GM19438 (cell line): ENCODE measurements around the gene SH3BP5L.

Experiments
- ATAC-seq: cut with Tn5 transposase; IDR thresholded peaks from one replicate; pipeline ENCODE4 v1.9.1; 2021; ENCODE audit warnings: low read depth; ENCODE audit not compliant: unreplicated experiment

Gene SH3BP5L

DNA sequence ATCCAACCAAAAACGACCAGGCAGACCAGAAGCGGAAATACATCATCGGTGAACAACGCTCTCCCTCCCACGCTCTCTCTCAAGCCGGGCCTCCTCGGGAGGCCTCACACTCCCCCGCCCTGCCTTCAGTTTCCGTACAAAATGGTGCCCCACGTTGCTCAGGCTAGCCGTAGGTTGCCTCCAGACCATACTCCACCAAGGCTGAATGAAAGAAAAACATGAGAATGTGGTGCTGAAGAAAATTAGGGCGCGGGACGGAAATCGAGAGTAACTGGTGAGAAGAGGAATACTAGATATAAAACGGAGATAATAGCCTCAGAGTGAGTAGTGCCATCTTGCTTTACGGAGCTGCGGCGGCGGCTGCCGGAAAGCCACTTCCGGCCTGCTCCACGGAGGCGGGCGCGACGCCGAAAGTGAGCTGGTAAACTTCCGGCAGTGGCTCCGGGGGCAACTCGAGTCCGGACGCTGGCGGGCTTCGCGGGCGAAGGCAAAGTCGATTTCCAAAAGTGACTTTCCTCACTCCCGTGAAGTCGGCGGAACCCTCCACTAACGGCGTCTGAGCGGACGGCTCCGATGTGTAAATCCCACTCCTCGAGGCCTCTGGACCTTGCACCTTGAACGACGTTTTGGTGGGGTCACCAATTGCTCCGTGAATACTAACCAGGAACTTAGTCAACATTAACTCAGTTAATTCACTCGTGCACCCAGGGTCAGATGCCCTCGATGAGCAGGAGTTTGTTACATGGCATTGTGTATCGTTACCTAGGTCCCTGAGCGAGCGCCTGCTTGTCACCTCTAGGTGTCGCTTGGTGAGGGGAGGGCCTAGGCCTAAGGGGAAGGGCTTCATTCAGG is at the start of gene SH3BP5L:
Gene SH3BP5L, minus strand, starts transcription at position 7 of the 852 bp plus-strand sequence. CDS start 980 bp downstream, outside the sequence.
- peak; percentile 95 for ATAC-seq

DNA sequence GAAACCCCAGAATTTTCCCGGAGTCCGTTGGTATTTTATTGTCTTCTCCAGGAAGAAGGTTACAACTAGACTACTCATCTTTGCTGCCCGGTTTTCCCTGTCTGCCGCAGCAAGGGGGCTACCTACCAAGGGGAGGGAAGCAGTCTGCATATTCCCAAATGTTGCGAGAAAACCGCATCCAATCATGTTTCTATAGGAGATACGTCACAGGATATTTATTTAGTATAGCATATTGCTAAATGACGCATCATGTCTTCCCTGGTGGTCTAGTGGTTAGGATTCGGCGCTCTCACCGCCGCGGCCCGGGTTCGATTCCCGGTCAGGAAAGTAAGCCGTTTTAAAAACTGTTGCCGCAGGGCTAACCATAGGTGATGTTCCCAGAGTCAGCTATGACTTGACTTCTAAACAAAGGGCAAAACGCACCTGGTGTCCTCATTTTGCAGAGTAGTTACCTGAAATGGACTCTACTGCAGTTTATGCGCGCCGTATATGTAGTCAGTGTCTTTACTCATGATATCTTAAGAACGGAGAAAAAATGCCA is 48.3 kb upstream of the SH3BP5L start:
- ATAC-seq, result peak; percentile 62

DNA sequence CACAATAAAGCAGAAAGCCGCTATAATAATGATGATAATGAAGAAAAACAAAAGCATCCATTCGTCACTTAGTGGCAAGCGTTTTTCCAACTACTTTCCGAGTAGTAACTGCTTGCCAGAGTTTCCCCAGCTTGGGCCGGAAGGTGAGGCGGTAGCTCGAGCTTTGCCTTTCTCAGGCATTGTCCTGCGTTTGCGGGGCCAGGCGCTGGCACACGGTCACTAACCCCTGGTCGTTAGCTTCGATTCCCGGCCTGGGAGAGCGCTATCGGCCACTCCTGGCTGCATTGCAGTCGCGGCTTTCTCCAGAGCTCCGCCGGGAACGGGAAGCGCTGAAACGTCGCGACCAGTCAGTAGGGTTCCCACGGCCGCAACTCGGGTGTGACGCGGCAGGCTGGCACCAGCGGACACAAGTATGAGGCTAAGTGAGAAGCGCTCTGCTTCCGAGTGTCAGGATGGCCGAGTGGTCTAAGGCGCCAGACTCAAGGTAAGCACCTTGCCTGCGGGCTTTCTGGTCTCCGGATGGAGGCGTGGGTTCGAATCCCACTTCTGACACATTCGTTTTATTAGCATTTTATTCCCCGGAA is 47.8 kb upstream of the SH3BP5L start:
- ATAC-seq, result peak; percentile 85

DNA sequence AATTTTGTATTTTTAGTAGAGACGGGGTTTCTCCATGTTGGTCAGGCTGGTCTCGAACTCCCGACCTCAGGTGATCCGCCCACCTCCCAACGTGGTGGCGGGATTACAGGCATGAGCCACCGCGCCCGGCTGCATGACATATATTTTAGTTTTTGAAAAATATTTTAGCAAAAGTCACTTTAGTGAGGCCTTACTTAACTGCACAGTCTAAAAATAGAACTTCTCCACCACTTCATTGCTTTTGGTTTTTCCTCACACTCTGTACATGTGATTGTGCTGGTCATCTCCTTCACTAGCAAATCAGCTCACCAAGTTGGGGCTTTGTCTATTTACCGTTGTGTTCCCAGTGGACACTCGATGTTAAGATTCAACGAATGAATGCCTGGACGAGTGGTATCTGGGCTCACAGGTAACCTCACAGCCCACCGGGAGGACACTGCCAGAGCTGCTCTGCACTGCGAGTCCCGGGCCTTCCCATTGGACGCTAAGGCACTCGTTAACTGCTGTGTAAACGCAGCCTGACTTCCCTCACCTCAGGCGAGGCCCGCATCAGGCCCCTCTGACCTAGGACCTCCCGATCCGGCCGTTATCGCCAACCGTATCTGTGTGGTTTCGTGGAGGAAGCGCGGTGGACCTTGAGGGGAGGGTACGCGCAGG is 47.2 kb upstream of the SH3BP5L start:
- peak; percentile 49 for ATAC-seq

DNA sequence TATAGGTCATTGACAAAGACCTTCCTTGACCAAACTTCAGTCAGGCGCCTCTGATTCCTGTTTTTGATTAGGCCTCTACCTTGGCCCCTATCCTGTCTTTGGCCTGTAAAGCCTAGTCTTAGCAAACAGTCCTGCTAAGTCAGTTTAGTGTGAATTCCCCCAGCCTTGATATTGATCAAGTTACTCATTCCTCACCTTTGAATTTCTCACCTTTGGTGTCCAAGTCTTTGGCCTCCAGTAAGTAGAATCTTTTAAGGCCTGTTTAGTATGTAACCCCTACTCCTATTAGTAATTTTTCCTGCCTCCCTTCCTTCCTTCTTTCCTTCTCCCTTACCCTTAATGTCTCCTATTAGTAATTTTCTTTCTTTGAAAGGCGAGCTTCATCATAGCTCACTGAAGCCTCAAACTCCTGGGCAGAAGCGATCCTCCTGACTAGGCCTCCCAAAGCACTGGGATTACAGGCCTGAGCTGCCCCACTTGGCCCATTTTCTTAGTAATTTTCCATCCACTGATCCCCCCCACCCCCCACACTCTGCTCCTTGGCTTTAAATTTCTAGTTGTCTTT is 46.2 kb upstream of the SH3BP5L start:
- no peak for ATAC-seq

DNA sequence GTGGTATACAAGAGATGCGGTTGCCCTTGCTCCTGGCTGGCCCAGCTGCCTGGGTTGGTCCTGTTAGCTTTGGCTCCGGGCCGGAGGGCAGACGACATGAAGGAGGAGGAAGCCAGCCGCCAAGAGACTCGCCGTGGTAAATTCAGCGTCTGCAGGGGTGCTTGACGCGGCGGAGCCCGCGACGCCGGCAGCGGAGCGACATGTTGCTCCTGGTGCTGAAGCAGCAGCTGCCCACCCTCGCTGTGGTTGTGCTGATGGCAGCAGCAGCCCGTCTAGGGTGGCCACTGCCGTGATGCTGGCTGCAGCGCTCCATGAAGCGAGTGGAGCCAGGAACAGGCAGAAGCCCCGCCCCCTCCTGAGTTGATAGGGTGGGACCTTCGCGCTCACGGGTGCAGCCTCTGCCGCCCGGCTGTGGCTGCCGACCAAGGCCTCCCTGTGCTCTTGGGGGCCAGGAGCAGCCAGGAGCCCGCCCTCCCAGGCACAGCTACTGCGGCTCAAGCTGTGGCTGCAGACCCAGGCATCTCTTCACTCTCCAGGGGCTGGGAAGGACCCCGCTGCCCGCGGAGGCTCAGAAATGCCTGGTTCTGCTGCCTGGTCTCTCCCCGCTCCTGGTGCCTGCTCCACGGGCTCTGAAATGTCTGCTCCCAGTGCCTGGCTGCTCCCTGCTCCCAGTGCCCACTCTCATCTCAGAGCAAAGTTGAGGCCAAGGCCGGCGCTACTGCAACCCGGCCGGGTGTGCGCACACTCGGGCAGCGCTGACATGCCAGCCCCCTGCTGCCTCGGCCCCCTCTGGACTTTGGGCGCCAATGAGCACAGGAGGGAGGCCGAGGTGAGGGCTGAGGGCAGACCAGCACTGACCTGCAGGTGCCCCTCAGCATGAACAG is 37.5 kb upstream of the SH3BP5L start:
- ATAC-seq, result peak; percentile 71

DNA sequence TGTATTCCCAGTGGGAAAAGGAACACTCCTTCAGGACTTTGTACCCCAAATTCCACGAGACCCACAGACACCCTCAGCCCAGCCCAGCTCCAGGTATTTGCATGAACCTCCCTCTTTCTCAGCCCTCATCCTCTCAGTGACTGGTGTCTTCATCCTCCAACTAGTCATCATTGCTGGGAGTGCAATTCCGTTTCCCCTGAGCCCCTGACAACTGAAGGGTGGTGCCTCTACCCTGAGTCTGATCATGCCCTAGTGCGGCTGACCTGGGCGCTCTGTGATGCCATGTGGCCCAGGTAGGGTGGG is 36.9 kb upstream of the SH3BP5L start:
- ATAC-seq, result peak; percentile 10

DNA sequence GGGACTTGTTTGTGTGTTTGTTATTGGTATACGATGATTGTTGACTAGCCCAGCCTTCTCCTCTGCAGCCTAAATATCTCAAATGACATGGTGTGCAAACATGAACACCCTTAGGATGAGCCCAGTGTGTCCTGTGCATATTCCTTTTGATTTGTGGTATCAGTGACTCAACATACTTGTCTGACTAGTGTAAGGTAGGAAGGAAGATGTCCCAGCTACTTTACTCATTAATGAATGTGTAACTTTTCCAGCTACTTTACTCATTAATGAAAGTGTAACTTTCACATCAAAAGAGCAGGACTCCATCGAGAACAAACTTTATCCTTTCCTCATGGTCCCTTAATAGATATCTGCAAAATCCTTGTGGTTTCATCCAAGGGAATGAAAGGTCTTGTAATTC is 35.9 kb upstream of the SH3BP5L start:
- ATAC-seq, result no peak

DNA sequence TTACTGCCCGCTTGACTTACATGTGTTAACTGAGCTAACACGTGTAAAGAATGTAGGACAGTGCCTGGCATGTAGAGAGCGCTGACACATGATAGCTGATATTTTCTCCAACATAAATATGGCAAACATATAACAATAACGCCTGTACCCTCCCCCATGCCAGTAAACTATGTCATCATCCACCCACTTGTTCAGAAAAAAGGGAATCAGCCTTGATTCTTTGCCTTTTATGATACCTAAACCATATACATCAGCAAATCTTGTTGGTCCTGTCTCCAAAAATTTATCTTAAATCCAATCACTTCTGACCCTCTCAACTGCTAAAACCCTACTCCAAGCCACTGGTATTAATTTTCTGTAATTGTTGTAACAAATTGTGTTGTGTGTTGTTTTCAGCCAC is 34.3 kb upstream of the SH3BP5L start:
- ATAC-seq, result no peak

DNA sequence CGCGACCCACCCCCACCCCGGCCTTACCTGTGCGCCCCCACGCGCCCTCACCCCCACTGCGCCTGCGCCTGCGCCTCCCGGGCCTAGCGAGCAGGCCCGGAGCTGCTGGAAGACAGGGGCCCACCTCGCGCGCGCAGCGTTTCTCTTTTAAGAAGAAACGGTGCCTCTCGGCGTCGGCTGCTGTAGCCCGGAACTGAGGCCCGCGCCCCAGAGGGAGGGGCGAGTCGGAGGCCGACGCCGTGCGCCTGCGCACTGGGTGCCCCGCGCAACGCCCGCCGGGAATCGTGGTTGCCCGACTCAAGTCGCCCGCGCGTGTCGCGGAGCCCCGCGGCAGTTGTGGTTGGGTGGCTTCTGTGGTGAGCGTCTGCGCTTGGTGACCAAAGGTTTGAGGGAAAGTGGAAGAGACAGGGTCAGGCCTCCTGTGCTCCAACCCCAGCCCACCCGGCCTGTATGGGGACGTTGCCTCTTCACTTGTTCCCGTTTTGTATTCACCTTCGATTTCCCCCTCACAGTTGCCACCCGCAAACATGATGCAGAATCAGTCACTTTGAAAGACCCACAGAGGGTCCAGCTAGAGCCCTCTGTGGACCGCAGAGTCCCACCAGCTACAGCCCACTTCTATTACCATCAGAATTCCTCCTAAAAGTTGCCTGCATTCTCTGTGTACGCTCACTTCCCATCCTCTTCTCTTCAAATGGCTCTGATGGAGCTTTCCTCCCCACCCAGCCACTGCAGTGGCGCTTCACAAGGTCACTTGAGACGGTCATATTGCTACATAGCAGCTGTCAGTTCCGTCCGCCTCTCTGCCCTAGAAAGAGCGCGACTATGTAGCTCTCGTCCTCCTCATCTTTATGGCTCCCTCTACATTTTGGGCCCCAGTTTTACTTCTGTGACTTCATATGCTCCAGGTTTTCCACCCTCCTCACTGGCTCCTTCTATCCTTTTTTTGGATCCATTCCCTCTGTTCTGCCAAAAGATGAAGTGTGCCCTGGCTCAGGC is 33.5 kb upstream of the SH3BP5L start, which contains the start of gene ZNF692:
Gene ZNF692, minus strand, starts transcription at position 195 of the 999 bp plus-strand sequence. CDS start 776 bp downstream, outside the sequence.
- ATAC-seq, result peak; percentile 63

DNA sequence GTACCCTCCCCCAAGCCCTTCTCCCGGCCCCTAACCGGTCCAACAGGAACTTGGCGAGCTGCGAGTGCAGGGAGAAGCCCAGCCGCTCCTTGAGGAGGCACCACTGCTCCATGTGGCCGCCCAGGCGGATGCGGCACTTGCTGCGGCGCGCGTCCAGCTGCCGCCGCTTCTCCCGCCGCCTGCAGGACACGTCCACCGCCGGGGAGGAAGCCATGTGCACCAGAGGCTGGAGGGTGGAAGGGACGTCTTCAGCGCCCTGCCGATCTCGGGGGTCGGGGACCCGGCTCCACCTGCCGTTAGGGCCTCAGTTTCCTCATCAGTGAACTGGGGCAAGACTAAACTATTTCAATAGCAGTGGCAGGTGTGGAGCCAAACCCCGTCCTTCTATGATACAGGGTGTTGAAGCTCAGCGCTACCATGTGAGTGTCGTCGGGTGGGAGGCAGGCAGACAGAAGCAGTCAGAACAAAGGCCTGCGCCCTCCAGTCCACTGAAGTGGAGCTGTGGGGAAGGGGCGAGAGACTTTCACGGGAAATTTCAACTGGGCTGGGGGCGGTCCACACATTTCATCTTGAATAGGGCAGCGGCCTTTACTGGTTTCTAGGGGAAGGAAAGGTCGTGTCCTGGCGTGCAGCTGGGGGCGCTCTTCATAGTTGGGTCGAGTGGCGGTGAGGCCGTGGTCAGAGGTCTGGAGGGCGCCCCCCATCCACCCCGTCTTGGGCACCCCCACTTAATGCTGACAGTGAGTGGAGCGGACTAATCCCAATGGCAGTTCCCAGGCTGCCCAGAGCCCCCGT is 32.6 kb upstream of the SH3BP5L start:
- peak; percentile 38 for ATAC-seq

DNA sequence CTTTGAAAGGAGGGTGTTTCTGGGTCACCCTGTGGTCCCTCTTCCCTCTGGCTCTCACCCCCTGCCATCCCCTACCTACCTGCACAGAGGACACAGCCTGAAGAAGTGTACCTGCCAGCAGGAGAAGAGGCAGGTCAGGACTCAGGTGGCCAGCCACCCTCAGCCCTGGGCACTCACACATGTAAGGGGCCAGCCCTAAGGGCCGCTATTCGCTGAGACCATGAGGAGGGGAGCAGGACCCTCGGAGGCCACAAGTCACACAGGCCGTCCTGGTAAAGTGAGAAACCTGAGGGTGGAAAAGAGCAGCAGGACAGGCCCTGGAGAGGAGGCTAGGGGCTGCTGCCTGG is 32.0 kb upstream of the SH3BP5L start:
- no peak for ATAC-seq

DNA sequence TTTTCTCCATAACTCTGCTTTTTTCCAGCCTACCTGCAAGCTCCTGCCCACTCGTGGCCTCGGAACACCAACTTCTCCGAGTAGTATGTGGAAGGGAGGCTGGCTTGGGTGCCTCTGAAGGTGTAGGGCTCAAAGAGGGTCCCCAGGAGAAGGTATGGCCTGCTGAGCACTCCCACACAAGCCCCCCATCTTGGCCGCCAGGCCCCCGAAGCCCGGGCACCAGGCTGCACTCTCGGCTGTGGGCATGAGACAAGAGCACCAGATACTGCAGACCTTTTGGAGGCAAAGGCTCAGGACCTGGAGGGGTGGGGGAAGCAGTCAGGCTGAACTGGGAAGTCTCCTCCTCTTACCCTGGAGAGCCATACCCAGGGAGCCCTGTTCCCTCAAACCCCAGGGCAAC is 31.5 kb upstream of the SH3BP5L start:
- ATAC-seq, result no peak

DNA sequence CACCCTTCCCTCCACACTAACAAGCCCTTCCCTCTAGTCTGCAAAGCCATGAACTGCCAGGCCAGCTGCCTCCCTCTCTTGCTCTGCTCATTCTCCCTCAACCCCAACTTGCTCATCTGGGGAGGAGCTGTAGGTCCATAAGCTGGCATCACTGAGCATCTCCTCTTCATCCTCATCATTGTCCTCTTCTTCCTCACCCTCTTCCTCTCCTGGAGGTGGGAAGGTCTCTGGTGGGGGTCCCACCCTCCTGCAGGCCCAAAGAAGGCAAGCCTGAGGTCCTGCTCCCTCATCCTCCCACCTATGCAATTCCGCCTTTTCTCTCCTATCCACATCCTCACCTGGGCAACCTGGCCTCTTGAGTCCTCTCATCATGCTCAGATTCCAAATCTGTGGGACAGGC is 30.5 kb upstream of the SH3BP5L start:
- no peak for ATAC-seq

DNA sequence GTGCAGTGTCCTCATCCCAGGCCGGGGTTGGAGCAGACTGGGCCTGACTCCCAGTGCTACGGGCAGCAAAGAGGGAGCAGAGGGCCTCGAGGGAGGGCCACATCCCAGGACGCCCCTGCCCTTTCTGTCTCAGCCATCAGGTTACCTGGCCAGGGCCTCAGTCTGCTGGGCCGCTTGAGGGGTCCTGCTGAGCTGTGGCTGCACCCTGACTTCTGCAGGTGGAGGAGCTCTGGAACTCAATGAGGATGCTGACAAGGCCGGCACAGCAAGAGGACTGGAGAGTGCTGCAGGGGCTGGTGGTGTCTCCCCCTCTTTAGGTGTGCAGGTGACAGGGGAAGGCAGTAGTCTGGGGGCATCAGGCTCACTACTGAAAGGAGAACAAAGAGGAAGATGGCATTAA is 29.9 kb upstream of the SH3BP5L start:
- no peak for ATAC-seq

DNA sequence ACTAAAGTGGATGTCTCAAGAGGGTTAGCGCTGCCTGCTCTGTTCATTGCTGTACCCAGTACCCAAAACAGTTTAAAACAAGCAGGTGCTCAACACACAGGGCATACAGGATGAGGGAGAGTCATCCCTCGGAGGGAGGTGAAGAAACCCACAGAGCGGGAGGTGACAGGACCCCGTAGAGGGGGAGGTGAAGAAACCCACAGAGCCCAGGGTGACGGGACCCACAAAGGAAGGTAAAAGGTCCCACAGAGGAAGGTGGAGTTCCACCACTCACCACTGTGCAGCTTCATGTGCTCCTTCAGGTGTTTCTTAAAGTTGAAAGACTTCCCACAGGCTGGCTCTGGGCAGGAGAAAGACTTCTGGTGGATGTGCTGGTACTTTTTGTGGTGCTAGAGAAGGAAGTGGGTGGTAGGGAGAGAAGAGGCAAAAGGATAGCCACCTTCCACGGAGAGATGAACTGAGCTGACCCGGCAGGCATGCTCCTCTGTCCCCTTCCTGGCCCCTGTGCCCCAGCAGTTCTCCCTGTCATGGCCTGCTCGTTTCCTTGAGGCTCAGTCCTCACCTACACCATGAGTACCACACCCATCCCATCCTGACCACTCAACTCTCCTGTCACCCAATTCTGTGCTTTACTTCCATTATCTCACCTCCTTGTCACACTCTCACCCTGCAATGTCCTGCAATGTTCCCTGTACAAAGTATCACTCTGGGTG is 28.1 kb upstream of the SH3BP5L start:
- ATAC-seq, result no peak
